Activated naive CD4-positive, alpha-beta T cell treated with anti-CD3 and anti-CD28 coated beads, Interleukin-2, amount 50 U/mL, for 72 hours (primary cell): ENCODE data around the gene MUC6. TPM values are rescaled to one million over a fixed set of nuclear protein-coding genes. Genes with fewer than 3 reads are reported as not detected.
A peak's percentile ranks its signal among the peaks of the same experiment; 100 is the strongest.

Experiments
- ATAC-seq, 2 donors: fragments of 150-1000 bp; cut with Tn5 transposase; 2 replicates each; pipeline ENCODE4 v1.10.0; 2021; ENCODE audit warnings: mild to moderate bottlenecking in 2 of 2, moderate library complexity in 2 of 2
- DNase-seq, 2 donors: peaks; one replicate each; pipeline ENCODE4 v3.0.0; 2021 to 2022; ENCODE audit warnings: low spot score in 2 of 2
- H3K27ac Mint-ChIP-seq, 2 donors: one replicate each; pipeline ENCODE4 v1.8.0; 2022; ENCODE audit warnings: mild to moderate bottlenecking in 2 of 2, mixed read lengths in 2 of 2
- H3K36me3 Mint-ChIP-seq, 2 donors: one replicate each; pipeline ENCODE4 v1.8.0; 2022; ENCODE audit warnings: mixed read lengths in 2 of 2
- H3K9me3 Mint-ChIP-seq, 2 donors: one replicate each; pipeline ENCODE4 v1.8.0; 2022; ENCODE audit warnings: mixed read lengths in 2 of 2
- total RNA-seq, 2 donors: library from RNA; stranded (reverse); gene quantifications; one replicate each; pipeline ENCODE4 v1.2.3, GENCODE V29; 2022

MUC6 gene
- total RNA-seq, 2 donors from 2014 or later, result not detected

- Mint-ChIP-seq H3K36me3 (no peaks in the 10 kb centered on the region), H3K9me3 (no peaks in the 10 kb centered on the region), H3K27ac (no peak overlapping the region)
- DNase-seq (no peak), ATAC-seq (no peak)
Observed at GRCh38 chr11:1073851-1074243, 37.3 kb upstream of the MUC6 start.

DNA sequence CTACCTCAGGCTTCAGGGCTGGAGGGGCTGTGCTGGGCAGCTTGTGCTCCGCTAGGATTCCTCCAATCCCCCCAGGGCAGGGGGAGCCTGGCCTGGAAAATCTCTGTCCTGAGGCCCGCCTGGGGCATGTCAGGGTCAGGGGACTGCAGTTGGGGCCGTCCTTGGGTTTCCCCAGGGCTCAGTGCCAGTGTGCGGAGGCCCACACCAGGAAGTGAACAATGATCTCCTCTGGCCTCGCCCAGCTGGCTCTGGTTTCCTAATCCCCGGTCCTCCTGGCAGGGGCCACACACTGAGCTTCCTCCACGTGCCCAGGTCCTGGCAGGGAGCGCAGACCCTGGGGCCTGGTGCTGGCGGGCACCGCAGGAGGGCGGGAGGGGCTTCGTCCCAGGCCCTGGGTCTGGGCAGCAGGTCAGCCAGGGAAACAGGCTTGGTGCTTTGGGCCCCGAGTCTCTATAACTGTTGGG is 36.8 kb upstream of the MUC6 start:
- H3K9me3 Mint-ChIP-seq, result no peaks in the 10 kb centered on the region
- H3K36me3 Mint-ChIP-seq, result no peaks in the 10 kb centered on the region
- ATAC-seq (no peak), DNase-seq (peak in 1 of 2 donors; percentile 47)
- no peak overlapping the region for H3K27ac Mint-ChIP-seq

GRCh38 chr11:1072821-1073231 is 36.3 kb upstream of the MUC6 start:
- Mint-ChIP-seq H3K36me3 (no peaks in the 10 kb centered on the region), H3K9me3 (no peaks in the 10 kb centered on the region), H3K27ac (no peak overlapping the region)
- DNase-seq, result no peak
- no peak for ATAC-seq

GRCh38 chr11:1072116-1072820 is 35.8 kb upstream of the MUC6 start:
- ATAC-seq, result no peak
- Mint-ChIP-seq H3K36me3 (no peaks in the 10 kb centered on the region), H3K9me3 (no peaks in the 10 kb centered on the region), H3K27ac (no peak overlapping the region)
- peak in 1 of 2 donors; percentile 34 for DNase-seq

GRCh38 chr11:1071571-1072115 is 35.1 kb upstream of the MUC6 start:
- H3K36me3 Mint-ChIP-seq, result no peaks in the 10 kb centered on the region
- H3K27ac Mint-ChIP-seq, result peak overlapping the region in 1 of 2 donors; percentile 20
- no peaks in the 10 kb centered on the region for H3K9me3 Mint-ChIP-seq
- ATAC-seq (no peak), DNase-seq (peak in 1 of 2 donors; percentile 47)

GRCh38 chr11:1070594-1071462 is 34.3 kb upstream of the MUC6 start:
- ATAC-seq (no peak), DNase-seq (peak in 1 of 2 donors; percentile 37)
- H3K9me3 Mint-ChIP-seq, result no peaks in the 10 kb centered on the region
- H3K27ac Mint-ChIP-seq, result no peak overlapping the region
- H3K36me3 Mint-ChIP-seq, result no peaks in the 10 kb centered on the region

- Mint-ChIP-seq H3K9me3 (no peaks in the 10 kb centered on the region), H3K36me3 (no peaks in the 10 kb centered on the region), H3K27ac (no peak overlapping the region)
- no peak for ATAC-seq
- DNase-seq, result no peak
Observed at GRCh38 chr11:1069740-1070139, 33.2 kb upstream of the MUC6 start.

- DNase-seq (no peak), ATAC-seq (no peak)
- no peaks in the 10 kb centered on the region for H3K36me3 Mint-ChIP-seq
- H3K27ac Mint-ChIP-seq, result no peak overlapping the region
- H3K9me3 Mint-ChIP-seq, result no peaks in the 10 kb centered on the region
Observed at GRCh38 chr11:1067812-1068496, 31.4 kb upstream of the MUC6 start.

DNA sequence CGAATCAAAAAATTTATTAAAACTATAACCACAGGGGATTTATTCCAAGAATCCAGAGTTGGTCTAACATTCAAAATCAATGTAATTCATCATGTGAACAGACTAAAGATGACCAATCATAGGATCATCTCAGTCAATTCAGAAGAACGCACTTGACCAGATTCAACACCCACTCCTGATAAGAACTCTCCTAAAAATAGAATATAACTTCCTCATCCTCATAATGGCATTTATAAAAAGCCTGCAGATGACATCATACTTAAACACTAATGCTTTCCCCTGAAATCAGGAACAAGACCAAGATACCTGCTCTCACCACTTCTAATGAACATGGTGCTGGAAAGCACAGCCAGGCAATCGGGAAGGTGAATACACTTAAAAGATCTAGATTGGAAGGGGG is 27.6 kb upstream of the MUC6 start:
- DNase-seq (no peak), ATAC-seq (no peak)
- Mint-ChIP-seq H3K27ac (no peak overlapping the region), H3K9me3 (peaks cover 0 to 11% of the 10 kb centered on the region in 2 donors), H3K36me3 (no peaks in the 10 kb centered on the region)

DNA sequence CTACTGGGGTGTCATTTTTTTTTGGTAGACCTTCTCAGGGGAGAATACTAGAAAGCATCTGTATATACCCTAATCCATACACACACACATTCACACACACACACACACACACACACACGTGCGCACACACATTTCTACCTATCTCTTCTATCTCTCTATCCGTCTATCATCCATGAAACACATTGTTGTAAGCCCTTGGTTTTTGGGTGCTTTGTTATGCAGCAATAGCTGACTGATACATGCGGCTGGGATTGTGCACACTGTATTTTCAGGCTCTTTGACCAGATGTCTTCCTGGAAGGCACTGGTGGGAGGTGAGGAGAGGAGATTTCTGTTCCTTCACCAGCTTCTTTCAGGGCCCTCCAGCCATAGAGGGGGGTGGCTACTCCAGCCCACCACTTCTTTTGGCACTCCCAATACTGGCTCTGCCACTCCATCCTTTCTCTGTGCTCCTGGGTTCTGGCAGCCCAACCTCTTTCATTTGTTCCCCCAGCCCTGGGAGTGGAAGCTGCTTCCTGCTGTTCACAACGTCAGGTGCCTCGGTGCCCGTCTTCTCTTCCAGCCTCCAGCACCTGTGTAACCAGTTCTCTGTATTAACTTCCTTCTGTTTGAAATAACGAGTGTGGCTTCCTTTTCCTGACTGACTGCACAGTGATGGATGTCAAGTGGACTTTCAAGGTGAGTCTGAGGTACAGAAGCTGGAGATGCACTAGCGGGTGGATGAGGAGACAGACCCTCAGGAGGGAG is 25.7 kb upstream of the MUC6 start:
- peaks cover 0 to 11% of the 10 kb centered on the region in 2 donors for H3K9me3 Mint-ChIP-seq
- DNase-seq (no peak), ATAC-seq (no peak)
- H3K36me3 Mint-ChIP-seq, result no peaks in the 10 kb centered on the region
- no peak overlapping the region for H3K27ac Mint-ChIP-seq

- peaks cover 0 to 11% of the 10 kb centered on the region in 2 donors for H3K9me3 Mint-ChIP-seq
- DNase-seq (no peak), ATAC-seq (no peak)
- H3K36me3 Mint-ChIP-seq, result no peaks in the 10 kb centered on the region
- H3K27ac Mint-ChIP-seq, result no peak overlapping the region
Observed at GRCh38 chr11:1060852-1061616, 24.5 kb upstream of the MUC6 start.

- no peak for DNase-seq
- peaks cover 0 to 11% of the 10 kb centered on the region in 2 donors for H3K9me3 Mint-ChIP-seq
- ATAC-seq, result no peak
- H3K36me3 Mint-ChIP-seq, result no peaks in the 10 kb centered on the region
- H3K27ac Mint-ChIP-seq, result no peak overlapping the region
Observed at GRCh38 chr11:1060410-1060809, 23.9 kb upstream of the MUC6 start.

DNA sequence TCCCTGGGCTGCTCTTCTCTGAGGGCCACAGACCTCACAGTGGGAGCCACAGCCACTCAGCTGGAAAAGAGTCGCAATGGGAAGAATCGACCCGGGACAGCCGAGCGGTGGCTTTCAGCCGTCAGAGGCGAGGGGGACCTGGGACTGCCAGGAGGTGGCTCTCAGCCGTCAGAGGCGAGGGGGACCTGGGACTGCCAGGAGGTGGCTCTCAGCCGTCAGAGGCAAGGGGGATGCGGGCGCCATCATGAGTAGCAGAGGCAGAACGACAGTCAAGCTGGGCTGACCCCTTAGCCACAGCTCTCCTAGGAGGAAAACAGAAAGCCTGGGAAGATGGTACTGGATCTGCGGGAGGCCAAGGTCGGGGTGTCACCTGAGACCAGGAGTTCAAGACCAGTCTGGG is 23.2 kb upstream of the MUC6 start:
- ATAC-seq, result no peak
- DNase-seq, result peak in 1 of 2 donors; percentile 44
- peaks cover 0 to 11% of the 10 kb centered on the region in 2 donors for H3K9me3 Mint-ChIP-seq
- H3K27ac Mint-ChIP-seq, result no peak overlapping the region
- H3K36me3 Mint-ChIP-seq, result no peaks in the 10 kb centered on the region

DNA sequence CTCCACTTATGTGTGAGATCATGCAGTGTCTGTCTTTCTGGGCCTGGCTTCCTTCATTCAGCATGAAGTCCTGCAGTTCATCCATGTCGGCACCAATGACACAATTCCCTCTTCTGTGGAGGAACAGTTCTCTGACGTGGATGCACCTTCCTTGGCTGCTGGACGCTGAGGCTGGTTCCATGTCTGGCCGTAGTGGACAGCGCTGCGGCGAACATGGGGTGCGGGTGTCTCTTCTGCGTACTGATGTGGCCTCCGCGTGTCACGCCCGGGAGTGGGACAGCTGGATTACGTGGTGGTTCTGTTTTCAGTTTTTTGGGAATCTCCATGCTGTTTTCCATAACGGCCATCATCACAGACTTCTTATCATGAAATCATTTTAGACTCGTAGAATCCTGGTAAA is 21.3 kb upstream of the MUC6 start:
- DNase-seq (no peak), ATAC-seq (no peak)
- Mint-ChIP-seq H3K27ac (no peak overlapping the region), H3K36me3 (no peaks in the 10 kb centered on the region), H3K9me3 (peaks cover 0 to 11% of the 10 kb centered on the region in 2 donors)

DNA sequence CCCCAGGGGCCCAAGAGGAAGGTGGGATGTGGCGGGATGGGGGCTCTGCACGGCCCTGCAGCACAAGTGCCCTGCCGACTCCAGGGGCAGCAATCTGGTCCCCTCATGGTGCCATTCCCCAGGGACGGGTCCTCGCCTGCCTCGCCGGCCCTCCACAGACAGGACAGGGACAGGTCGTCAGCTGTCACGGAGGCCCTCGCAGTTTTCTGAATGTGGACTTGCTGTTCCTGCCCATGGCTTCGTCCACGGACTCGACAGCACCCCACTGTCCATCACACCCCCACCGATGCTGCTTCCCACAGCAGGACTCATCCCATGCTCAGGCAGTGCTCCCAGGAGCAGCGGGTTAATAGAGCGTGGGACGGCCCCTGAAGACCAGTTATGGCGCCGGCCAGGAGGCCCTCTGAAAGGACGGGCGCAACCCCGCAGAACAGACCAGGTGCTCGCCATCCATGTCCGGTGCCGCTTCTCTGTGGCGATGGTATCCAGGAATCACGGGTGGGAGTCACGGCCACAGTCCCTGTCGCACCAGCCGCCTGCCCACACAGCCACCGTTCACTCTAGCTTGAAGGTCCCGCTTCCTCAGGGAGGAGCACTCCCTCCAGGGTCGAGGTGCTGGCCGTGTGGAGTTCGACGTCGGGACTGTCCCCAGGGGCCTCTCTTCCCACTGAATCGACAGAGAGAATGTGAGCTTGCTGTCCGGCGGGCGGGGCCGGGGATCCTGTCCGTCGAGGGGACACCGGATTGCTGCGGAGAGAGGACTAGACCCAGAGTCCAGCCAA is 19.7 kb upstream of the MUC6 start:
- no peaks in the 10 kb centered on the region for H3K36me3 Mint-ChIP-seq
- DNase-seq (peak in 1 of 2 donors; percentile 48), ATAC-seq (no peak)
- no peak overlapping the region for H3K27ac Mint-ChIP-seq
- no peaks in the 10 kb centered on the region for H3K9me3 Mint-ChIP-seq
